ENCODE measurements around the gene CDC42SE2.
A peak's percentile ranks its signal among the peaks of the same experiment; 100 is the strongest.

CDC42SE2 gene

GRCh38 chr5:131363811-131364506, 100.1 kb downstream of the CDC42SE2 start:
- no peak for TF ChIP-seq CTCF (IDR thresholded peaks at IDR 0.05)
- Histone ChIP-seq H3K4me1 (ENCODE audit: control insufficient read depth in 1 of 2, insufficient read depth in 1 of 2, low read depth in 1 of 2, low read length in 1 of 2) (peaks cover 42 to 44% of the 10 kb centered on the region in 2 experiments), H3K27me3 (no peaks in the 10 kb centered on the region), H3K27ac (peak overlapping the region; percentile 88), H3K4me3 (ENCODE audit: low read depth in 1 of 2, low read length in 1 of 2) (no peak overlapping the region), H3K36me3 (peaks cover 36% of the 10 kb centered on the region), H3K9me3 (no peaks in the 10 kb centered on the region)

- Histone ChIP-seq H3K4me1 (ENCODE audit: control insufficient read depth in 1 of 2, insufficient read depth in 1 of 2, low read depth in 1 of 2, low read length in 1 of 2) (peaks cover 47 to 49% of the 10 kb centered on the region in 2 experiments), H3K4me3 (ENCODE audit: low read depth in 1 of 2, low read length in 1 of 2) (no peak overlapping the region), H3K27me3 (no peaks in the 10 kb centered on the region), H3K36me3 (peaks cover 31% of the 10 kb centered on the region), H3K9me3 (no peaks in the 10 kb centered on the region), H3K27ac (peak overlapping the region; percentile 88)
- no peak for TF ChIP-seq CTCF (IDR thresholded peaks at IDR 0.05)
Measured at GRCh38 chr5:131364507-131365050, 100.7 kb downstream of the CDC42SE2 start.

- H3K27me3 ChIP-seq: no peaks in the 10 kb centered on the region
- no peak overlapping the region for H3K4me3 ChIP-seq (ENCODE audit: low read depth in 1 of 2, low read length in 1 of 2)
- H3K9me3 ChIP-seq: no peaks in the 10 kb centered on the region
- H3K27ac ChIP-seq: peak overlapping the region; percentile 88
- TF ChIP-seq CTCF (IDR thresholded peaks at IDR 0.05): no peak
- peaks cover 15% of the 10 kb centered on the region for H3K36me3 ChIP-seq
- H3K4me1 ChIP-seq (ENCODE audit: control insufficient read depth in 1 of 2, insufficient read depth in 1 of 2, low read depth in 1 of 2, low read length in 1 of 2): peaks cover 52 to 58% of the 10 kb centered on the region in 2 experiments
Measured at GRCh38 chr5:131366428-131366827, 102.6 kb downstream of the CDC42SE2 start.

- Histone ChIP-seq H3K27me3 (no peaks in the 10 kb centered on the region), H3K4me3 (ENCODE audit: low read depth in 1 of 2, low read length in 1 of 2) (peak overlapping the region in 1 of 2 experiments; percentile 0), H3K4me1 (ENCODE audit: control insufficient read depth in 1 of 2, insufficient read depth in 1 of 2, low read depth in 1 of 2, low read length in 1 of 2) (peaks cover 52 to 58% of the 10 kb centered on the region in 2 experiments), H3K9me3 (no peaks in the 10 kb centered on the region), H3K27ac (peak overlapping the region; percentile 88), H3K36me3 (peaks cover 8% of the 10 kb centered on the region)
- no peak for TF ChIP-seq CTCF (IDR thresholded peaks at IDR 0.05)
Measured at GRCh38 chr5:131367219-131367860, 103.5 kb downstream of the CDC42SE2 start.

- Histone ChIP-seq H3K4me1 (ENCODE audit: control insufficient read depth in 1 of 2, insufficient read depth in 1 of 2, low read depth in 1 of 2, low read length in 1 of 2) (peaks cover 49 to 55% of the 10 kb centered on the region in 2 experiments), H3K4me3 (ENCODE audit: low read depth in 1 of 2, low read length in 1 of 2) (no peak overlapping the region), H3K27ac (peak overlapping the region; percentile 22), H3K27me3 (no peaks in the 10 kb centered on the region), H3K9me3 (no peaks in the 10 kb centered on the region), H3K36me3 (peaks cover under 1% of the 10 kb centered on the region)
- no peak for TF ChIP-seq CTCF (IDR thresholded peaks at IDR 0.05)
Measured at GRCh38 chr5:131368866-131369265, 105.0 kb downstream of the CDC42SE2 start.
